HG02798 (cell line): ENCODE results near the gene IQCM.
"Not testable (repeated sequence)": the region's sequence is repeated elsewhere in the genome, so short reads cannot be mapped to it uniquely, and the experiment has no call there.

Source experiments
- ATAC-seq: cut with Tn5 transposase; IDR thresholded peaks from one replicate; pipeline ENCODE4 v1.9.1; 2021; ENCODE audit warnings: mild to moderate bottlenecking; ENCODE audit not compliant: unreplicated experiment, poor library complexity

IQCM gene

GRCh38 chr4:149605601-149606378, 209.9 kb downstream of the IQCM start:
- ATAC-seq: no peak

GRCh38 chr4:149604827-149605226, 210.8 kb downstream of the IQCM start:
- no peak for ATAC-seq

- ATAC-seq: no peak
Measured at GRCh38 chr4:149595500-149595899, 220.1 kb downstream of the IQCM start.

GRCh38 chr4:149589826-149590225, 225.8 kb downstream of the IQCM start:
- no peak for ATAC-seq

GRCh38 chr4:149584722-149585121, 230.9 kb downstream of the IQCM start:
- no peak for ATAC-seq

- peak; percentile 89 for ATAC-seq
Measured at GRCh38 chr4:149574971-149575370, 240.7 kb downstream of the IQCM start.

- ATAC-seq: no peak
Measured at GRCh38 chr4:149572716-149573115, 242.9 kb downstream of the IQCM start.

- no peak for ATAC-seq
Measured at GRCh38 chr4:149555799-149556198, 259.8 kb downstream of the IQCM start.

GRCh38 chr4:149555146-149555545, 260.5 kb downstream of the IQCM start:
- ATAC-seq: no peak

GRCh38 chr4:149553959-149554520, 261.6 kb downstream of the IQCM start:
- no peak for ATAC-seq

GRCh38 chr4:149552601-149553000, 263.0 kb downstream of the IQCM start:
- ATAC-seq: no peak

- ATAC-seq: no peak
Measured at GRCh38 chr4:149549911-149550310, 265.7 kb downstream of the IQCM start.

- no peak for ATAC-seq
Measured at GRCh38 chr4:149534779-149535178, 280.9 kb downstream of the IQCM start.

- no peak for ATAC-seq
Measured at GRCh38 chr4:149531861-149532260, 283.8 kb downstream of the IQCM start.

GRCh38 chr4:149523039-149523438, 292.6 kb downstream of the IQCM start:
- no peak for ATAC-seq

- ATAC-seq: no peak
Measured at GRCh38 chr4:149521611-149522425, 293.8 kb downstream of the IQCM start.

- no peak for ATAC-seq
Measured at GRCh38 chr4:149518471-149518870, 297.2 kb downstream of the IQCM start.

GRCh38 chr4:149513081-149513480, 302.6 kb downstream of the IQCM start:
- no peak for ATAC-seq

- ATAC-seq: no peak
Measured at GRCh38 chr4:149512501-149512900, 303.1 kb downstream of the IQCM start.

- ATAC-seq: no peak
Measured at GRCh38 chr4:149511558-149512298, 303.9 kb downstream of the IQCM start.

GRCh38 chr4:149507309-149507708, 308.3 kb downstream of the IQCM start:
- ATAC-seq: not testable (repeated sequence)
